HG02610 (cell line): ENCODE results near the gene ARRDC4.
"Not testable (repeated sequence)": the region's sequence is repeated elsewhere in the genome, so short reads cannot be mapped to it uniquely, and the experiment has no call there.

Experiments
- ATAC-seq: cut with Tn5 transposase; IDR thresholded peaks from one replicate; pipeline ENCODE4 v1.9.1; 2021; ENCODE audit warnings: mild to moderate bottlenecking, moderate library complexity; ENCODE audit not compliant: unreplicated experiment

Gene ARRDC4

GRCh38 chr15:97963779-97964178, 3.3 kb downstream of the ARRDC4 start:
- ATAC-seq: no peak

- ATAC-seq: no peak
Observed at GRCh38 chr15:97966246-97966645, 5.7 kb downstream of the ARRDC4 start.

DNA sequence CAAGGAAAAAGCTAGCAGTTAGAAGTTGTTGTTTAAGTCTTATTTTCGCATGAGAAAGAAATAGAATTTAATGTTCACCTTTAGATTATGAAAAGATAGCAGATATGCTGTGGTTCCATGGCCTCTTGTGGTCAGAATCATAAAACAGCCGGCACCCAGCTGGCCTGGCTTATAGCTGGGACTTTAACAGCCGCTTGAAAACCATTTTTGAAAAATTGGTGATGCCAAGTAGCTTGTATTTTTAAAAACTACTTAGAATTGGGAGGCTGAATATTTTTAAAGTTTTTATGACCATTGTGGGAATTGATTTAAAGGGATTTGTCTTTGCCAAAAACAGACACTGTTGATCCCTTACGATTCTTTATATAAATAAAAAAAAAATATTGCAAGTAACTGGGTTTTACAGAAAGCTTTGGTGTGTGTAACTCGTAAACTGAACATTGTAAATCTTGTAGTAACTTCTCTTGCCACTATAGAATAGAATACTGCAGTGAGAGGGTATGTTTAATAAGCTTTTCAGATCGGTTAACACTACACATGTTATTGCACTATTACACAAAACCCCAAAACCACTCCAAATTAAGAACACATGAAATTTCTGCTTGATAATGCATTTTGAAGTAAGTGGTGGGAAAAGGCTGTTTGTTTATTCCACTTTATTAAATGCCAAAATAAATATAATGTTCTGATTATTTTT, 6.6 kb downstream of the ARRDC4 start:
- no peak for ATAC-seq

- no peak for ATAC-seq
Observed at GRCh38 chr15:97967881-97968280, 7.4 kb downstream of the ARRDC4 start.

DNA sequence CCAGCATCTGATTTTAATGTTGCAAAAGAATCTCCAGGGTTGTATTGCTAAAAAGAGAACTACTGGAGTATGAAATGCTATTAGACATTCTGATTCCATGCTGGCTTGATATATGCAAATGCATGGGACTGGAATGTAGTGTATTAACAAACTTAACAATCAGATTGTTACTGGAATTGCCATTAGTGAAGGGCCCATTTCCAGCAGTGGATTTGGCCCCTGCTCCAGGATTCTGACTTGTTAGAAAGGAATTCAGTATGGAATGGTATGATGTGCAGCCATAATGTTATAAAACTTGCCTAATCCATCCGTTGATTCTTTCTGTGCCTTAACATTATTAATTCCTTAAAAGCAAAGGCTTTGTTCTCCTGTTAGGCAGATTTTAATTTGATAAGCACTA, 7.9 kb downstream of the ARRDC4 start:
- ATAC-seq: no peak

DNA sequence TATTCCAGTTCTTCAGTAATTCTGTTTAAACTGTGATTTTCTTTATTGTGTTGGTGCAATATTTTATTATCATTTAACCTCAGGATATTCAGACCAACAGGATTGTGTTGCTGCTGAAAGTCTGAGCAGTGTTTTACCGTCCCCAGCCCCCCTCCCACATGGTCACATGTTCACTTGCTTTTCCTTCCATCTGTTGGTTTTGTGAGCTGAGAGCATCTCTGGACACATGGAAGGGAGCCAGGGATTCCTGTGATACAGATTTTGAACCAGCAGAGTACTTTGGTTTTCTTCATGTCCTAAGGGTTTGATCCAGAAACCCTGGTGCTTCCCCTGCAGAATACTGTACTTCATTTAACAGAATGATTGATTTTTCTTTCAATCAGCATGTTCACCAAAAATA, 11.9 kb downstream of the ARRDC4 start:
- ATAC-seq: no peak

GRCh38 chr15:97976129-97976528, 15.6 kb downstream of the ARRDC4 start:
- no peak for ATAC-seq

DNA sequence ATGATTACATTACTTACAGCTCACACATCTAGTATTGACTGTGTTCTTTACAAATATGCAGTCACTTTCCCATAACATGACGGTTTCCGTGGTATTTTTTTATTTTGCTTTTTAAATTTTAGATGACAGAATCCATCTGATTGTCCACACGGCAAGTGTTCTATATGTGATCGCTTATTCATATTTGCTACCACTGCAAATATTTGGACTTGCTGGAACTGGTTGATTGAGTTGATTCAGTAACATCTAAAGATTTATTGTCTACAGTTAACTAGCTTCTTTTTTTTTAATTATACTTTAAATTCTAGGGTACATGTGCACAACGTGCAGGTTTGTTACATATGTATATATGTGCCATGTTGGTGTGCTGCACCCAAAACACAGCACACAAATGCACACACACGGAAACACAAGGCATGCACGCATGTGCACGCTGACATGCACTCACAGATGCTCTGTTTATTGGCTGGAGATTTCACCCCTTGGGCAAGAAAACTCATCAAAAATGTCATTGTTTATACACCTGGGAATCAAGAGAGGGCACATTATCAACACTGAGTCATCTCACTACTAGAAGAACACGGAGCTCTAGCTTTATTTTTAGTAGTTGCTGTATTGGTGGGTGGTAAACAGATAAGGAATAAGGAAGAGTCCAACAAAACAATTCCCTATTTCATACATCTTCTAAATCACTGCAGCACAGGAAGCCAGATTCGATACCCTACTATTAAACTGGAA, 16.4 kb downstream of the ARRDC4 start:
- ATAC-seq: no peak

- no peak for ATAC-seq
Observed at GRCh38 chr15:97977734-97978133, 17.2 kb downstream of the ARRDC4 start.

- no peak for ATAC-seq
Observed at GRCh38 chr15:97978401-97979139, 18.1 kb downstream of the ARRDC4 start.

- ATAC-seq: no peak
Observed at GRCh38 chr15:97979140-97979520, 18.6 kb downstream of the ARRDC4 start.

DNA sequence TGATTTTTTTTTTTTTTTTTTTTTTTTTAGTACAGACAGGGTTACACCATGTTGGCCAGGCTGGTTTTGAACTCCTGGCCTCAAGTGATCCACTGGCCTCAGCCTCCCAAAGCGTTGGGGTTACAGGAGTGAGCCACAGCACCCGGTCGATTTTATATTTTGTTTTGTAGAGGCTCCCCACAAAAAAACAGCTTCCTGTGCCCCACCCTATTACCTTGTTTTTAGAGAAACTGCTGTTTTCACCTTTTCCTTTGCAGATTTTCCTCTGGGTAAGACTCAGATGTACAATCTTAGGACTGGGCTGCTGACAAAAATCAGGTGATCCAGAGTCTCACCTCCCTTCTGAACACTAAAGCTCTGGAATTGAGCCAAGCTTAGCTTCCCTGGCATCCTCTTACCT, 20.6 kb downstream of the ARRDC4 start:
- ATAC-seq: no peak

DNA sequence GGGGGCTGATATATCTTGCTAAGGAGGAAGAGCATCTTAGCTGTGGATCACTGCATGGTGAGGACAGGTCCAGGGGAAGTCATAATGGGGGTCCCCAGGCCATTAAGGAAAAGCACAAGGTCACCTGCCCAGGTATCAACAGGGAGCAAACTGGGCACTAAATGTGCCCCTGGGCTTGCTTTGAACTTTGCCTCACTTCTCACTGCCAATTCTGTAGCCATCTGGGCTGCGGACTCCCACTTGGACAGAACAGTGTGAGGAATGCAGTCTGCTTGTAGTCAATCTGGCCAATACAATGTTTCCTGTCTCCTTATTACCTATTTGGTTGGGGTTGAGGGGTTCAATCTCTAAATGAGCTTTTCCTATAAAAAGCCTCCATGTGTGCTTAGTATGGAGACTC, 21.3 kb downstream of the ARRDC4 start:
- no peak for ATAC-seq

DNA sequence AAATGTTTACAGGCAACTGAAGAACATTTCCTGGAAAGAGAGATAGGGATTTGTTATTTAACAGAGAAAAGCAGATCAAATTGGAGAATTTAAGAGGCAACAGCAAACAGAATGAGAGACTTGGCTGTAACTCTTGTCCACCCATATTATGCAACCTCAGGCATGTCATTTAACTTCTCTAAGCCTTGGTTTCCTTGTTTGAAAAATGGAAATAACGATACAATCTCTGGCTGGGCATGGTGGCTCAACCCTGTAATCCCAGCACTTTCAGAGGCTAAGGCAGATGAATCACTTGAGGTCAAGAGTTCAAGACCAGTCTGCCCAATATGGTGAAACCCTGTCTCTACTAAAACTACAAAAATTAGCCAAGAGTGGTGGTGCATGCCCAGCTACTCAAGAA, 23.7 kb downstream of the ARRDC4 start:
- ATAC-seq: no peak

DNA sequence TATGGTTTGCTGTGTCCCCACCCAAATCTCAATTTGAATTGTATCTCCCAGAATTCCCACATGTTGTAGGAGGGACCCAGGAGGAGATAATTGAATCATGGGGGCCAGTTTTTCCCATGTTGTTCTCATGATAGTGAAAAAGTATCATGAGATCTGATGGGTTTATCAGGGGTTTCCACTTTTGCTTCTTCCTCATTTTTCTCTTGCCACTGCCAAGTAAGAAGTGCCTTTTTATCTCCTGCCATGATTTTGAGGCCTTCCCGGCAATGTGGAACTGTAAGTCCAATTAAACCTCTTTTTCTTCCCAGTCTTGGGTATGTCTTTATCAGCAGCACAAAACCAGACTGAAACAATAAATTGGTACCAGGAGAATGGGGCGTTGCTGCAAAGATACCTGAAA, 25.5 kb downstream of the ARRDC4 start:
- not testable (repeated sequence) for ATAC-seq

- no peak for ATAC-seq
Observed at GRCh38 chr15:97986781-97987180, 26.3 kb downstream of the ARRDC4 start.

GRCh38 chr15:97989299-97989698, 28.8 kb downstream of the ARRDC4 start:
- no peak for ATAC-seq

DNA sequence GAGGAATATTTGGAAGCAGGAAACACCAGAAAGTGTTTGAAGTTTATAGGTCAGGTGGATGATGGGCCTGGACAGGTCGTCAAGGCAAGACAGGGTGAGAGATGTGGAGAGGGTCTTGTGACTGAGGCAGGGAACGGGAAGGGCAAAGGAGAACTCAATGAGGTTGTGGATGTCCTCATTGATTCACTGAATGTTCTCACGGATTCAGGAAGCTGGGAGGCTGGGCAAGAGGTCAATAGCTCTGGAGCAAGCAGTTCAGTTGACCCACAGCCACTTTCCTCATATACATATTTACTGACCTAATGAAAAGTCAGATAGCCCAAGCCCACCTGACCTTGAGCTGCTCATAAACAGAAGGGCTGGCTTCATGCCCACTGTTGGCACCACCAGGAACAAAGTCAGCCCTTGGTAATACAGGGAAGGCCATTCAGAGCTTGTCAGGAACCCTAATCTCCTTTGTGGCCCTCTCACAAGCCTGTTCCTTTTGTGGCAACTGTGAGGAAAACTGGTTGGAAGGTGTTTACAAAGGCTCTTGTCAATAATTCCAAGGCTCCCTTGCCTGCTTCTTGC, 31.6 kb downstream of the ARRDC4 start:
- no peak for ATAC-seq

DNA sequence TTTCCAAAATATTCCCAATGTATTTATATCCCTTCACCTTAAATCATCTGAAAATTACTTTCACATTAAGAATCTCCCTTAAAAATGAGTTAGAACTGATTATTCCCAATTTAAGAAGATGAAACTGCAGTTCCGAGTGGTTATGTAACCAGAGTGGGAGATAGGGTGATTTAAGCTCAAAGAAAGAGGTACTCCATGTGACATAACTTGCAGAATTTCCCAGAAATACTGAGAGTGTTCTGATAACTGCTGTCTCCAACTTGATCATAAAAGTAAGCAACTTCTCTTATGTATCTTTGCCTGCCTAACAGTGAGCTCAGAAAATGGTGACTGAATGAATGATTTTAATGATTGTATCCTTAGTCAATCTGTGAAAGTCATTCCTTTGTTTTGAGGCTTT, 32.3 kb downstream of the ARRDC4 start:
- no peak for ATAC-seq

DNA sequence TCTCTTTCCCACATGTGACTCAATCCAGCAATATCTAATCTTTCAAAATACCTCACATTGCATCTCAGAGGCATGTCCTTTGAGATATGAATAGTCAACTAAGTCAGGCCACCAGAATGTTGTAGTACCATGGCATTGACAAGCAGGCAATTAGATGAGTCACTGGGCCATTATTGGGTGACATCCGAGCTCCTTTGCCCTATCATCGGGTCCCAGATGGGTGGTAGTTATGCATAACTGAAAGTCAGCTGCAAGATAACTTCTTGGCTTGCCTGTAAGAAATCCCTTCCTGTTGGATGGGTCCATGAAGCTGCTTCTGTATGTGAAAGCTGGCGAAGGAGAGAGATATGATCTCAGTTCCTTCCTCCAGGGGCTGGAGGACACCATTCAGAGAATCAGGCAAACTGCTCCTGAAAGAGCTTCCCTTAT, 32.8 kb downstream of the ARRDC4 start:
- no peak for ATAC-seq

DNA sequence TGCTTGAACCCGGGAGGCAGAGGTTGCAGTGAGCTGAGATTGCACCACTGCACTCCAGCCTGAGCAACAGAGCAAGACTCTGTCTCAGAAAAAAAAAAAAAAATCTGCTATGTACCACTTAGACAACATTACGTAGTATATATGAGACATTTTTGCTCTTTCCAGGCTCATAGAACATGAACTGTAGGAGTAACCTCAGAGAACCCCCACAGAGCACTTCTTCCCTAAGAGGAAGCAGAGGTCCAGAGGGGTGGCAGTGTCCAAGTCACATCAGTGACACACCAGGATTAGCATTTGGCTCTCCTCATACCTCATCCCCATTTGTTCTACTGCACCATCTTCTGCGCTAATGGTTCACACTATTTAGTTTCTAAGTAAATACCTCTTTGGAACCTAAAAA, 33.7 kb downstream of the ARRDC4 start:
- ATAC-seq: no peak

DNA sequence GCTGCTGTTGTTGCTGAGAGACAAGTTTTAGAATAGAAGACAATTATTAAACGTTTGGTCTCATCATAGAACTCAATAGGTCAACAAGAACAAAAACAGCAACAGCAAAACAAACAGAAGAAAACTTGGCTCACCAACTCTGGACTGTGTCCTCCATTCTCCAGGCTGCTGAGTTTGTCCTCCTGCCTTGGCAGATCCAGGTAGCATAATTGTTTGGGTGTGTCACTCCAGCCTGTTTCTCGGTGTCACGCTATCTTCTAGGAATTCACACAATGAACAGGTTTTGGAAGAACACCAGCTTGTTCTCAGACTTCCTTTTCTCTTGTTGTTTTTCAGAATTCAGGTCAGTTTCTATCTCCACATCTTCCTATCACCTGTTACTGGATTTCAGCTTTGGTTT, 34.7 kb downstream of the ARRDC4 start:
- no peak for ATAC-seq
